GM23338 (cell line): ENCODE results near the gene KLF2. TPM values are rescaled to one million over a fixed set of nuclear protein-coding genes. Genes with fewer than 3 reads are reported as not detected.

Experiments used
- ATAC-seq: fragments of 200-7000 bp; cut with Tn5 transposase; 3 replicates; pipeline ENCODE4 v1.9.1; 2020
- DNase-seq: peaks from one replicate; pipeline ENCODE4 v3.0.0-alpha.2; 2015; ENCODE audit warnings: low spot score
- H2AFZ ChIP-seq: fragments of 200-600 bp; sonication (generic); 2 replicates; pipeline ENCODE4 v1.8.0; 2016; ENCODE audit warnings: antibody characterized with exemption, mild to moderate bottlenecking, moderate library complexity
- H3F3A ChIP-seq: fragments of 200-600 bp; sonication (generic); replicated peaks from 2 replicates; pipeline ENCODE4 v1.8.0; 2017; ENCODE audit warnings: antibody characterized with exemption, mixed run types, low read depth
- H3K27ac ChIP-seq: fragments of 200-600 bp; sonication (generic); 2 replicates; pipeline ENCODE4 v1.6.1; 2016; ENCODE audit warnings: low read depth
- H3K27me3 ChIP-seq: fragments of 200-600 bp; sonication (generic); 2 replicates; pipeline ENCODE4 v1.8.0; 2016; ENCODE audit warnings: mild to moderate bottlenecking, mixed run types, moderate library complexity; ENCODE audit not compliant: insufficient read depth
- H3K36me3 ChIP-seq: fragments of 200-600 bp; sonication (generic); 2 replicates; pipeline ENCODE4 v1.8.0; 2016; ENCODE audit warnings: mild to moderate bottlenecking; ENCODE audit not compliant: insufficient read depth
- H3K4me1 ChIP-seq: fragments of 200-600 bp; sonication (generic); 2 replicates; pipeline ENCODE4 v1.8.0; 2016; ENCODE audit warnings: mild to moderate bottlenecking, moderate library complexity; ENCODE audit not compliant: insufficient read depth
- H3K4me2 ChIP-seq: fragments of 200-600 bp; sonication (generic); 2 replicates; pipeline ENCODE4 v1.7.1; 2017; ENCODE audit warnings: mixed run types
- H3K4me3 ChIP-seq: fragments of 200-600 bp; sonication (generic); 2 replicates; pipeline ENCODE4 v1.6.1; 2016; ENCODE audit warnings: mixed run types
- H3K79me2 ChIP-seq: fragments of 200-600 bp; sonication (generic); replicated peaks from 2 replicates; pipeline ENCODE4 v1.8.0; 2017; ENCODE audit warnings: mild to moderate bottlenecking; ENCODE audit not compliant: insufficient read depth
- H3K9me2 ChIP-seq: fragments of 200-600 bp; sonication (generic); 2 replicates; pipeline ENCODE4 v1.8.0; 2017; ENCODE audit not compliant: insufficient read depth
- H4K20me1 ChIP-seq: fragments of 200-600 bp; sonication (generic); replicated peaks from 2 replicates; pipeline ENCODE4 v1.8.0; 2017; ENCODE audit warnings: mild to moderate bottlenecking; ENCODE audit not compliant: insufficient read depth
- H3K27ac Mint-ChIP-seq: 2 replicates; pipeline ENCODE4 v1.8.0; 2020; ENCODE audit warnings: inconsistent platforms, mild to moderate bottlenecking, moderate library complexity, mixed read lengths
- H3K27me3 Mint-ChIP-seq: 3 replicates; pipeline ENCODE4 v1.8.0; 2022; ENCODE audit warnings: low read depth, mild to moderate bottlenecking, moderate library complexity, mixed read lengths, inconsistent platforms; ENCODE audit not compliant: insufficient read depth, poor library complexity
- H3K36me3 Mint-ChIP-seq: 3 replicates; pipeline ENCODE4 v1.8.0; 2021; ENCODE audit warnings: low read depth, mild to moderate bottlenecking, inconsistent platforms, moderate library complexity, mixed read lengths
- H3K4me1 Mint-ChIP-seq: 3 replicates; pipeline ENCODE4 v1.8.0; 2020; ENCODE audit warnings: mild to moderate bottlenecking, inconsistent platforms, mixed read lengths
- H3K4me3 Mint-ChIP-seq: 3 replicates; pipeline ENCODE4 v1.8.0; 2021; ENCODE audit warnings: moderate library complexity, mild to moderate bottlenecking, inconsistent platforms, mixed read lengths
- H3K9me3 Mint-ChIP-seq: 3 replicates; pipeline ENCODE4 v1.8.0; 2020; ENCODE audit warnings: moderate library complexity, mild to moderate bottlenecking, inconsistent platforms, mixed read lengths
- CREB1 ChIP-seq: fragments of 250-450 bp; sonication (Bioruptor Pico); IDR thresholded peaks from 2 replicates; pipeline ENCODE4 v1.5.0; 2020; ENCODE audit warnings: low read depth, mild to moderate bottlenecking, moderate library complexity
- EZH2 ChIP-seq: fragments of 200-600 bp; sonication (generic); IDR thresholded peaks from one replicate; pipeline ENCODE4 v1.8.0; 2017; ENCODE audit warnings: antibody characterized with exemption, mild to moderate bottlenecking, low read depth; ENCODE audit not compliant: unreplicated experiment
- EZH2phosphoT487 ChIP-seq: fragments of 200-600 bp; sonication (generic); IDR thresholded peaks from one replicate; pipeline ENCODE4 v1.8.1; 2018; ENCODE audit warnings: antibody characterized with exemption; ENCODE audit not compliant: unreplicated experiment
- JUNB ChIP-seq: IDR thresholded peaks from one replicate; pipeline ENCODE4 v1.6.1; 2016; ENCODE audit warnings: antibody characterized with exemption; ENCODE audit not compliant: unreplicated experiment
- NANOG ChIP-seq: IDR thresholded peaks from 2 replicates; pipeline ENCODE4 v1.6.1; 2016; ENCODE audit warnings: antibody characterized with exemption, borderline replicate concordance
- POLR2AphosphoS5 ChIP-seq: IDR thresholded peaks from 2 replicates; pipeline ENCODE4 v1.6.1; 2016; ENCODE audit warnings: antibody characterized with exemption, low read depth
- REST ChIP-seq: IDR thresholded peaks from one replicate; pipeline ENCODE4 v1.6.1; 2018; ENCODE audit warnings: antibody characterized with exemption; ENCODE audit not compliant: unreplicated experiment
- STAT1 ChIP-seq: IDR thresholded peaks from one replicate; pipeline ENCODE4 v1.6.1; 2016; ENCODE audit warnings: antibody characterized with exemption; ENCODE audit not compliant: unreplicated experiment
- ZNF114 ChIP-seq: fragments of 250-450 bp; sonication (Bioruptor Pico); IDR thresholded peaks from 2 replicates; pipeline ENCODE4 v1.5.0; 2020; ENCODE audit warnings: mild to moderate bottlenecking, moderate library complexity
- ZNF331 ChIP-seq: fragments of 250-450 bp; sonication (Bioruptor Pico); IDR thresholded peaks from 2 replicates; pipeline ENCODE4 v1.5.0; 2020; ENCODE audit warnings: low read depth, mild to moderate bottlenecking, moderate library complexity
- polyA plus RNA-seq: library from polyadenylated mRNA; unstranded; fragments of >200 nt; fragmentation: Nextera tagmentation; extraction: Ambion mirVana; gene quantifications from 2 replicates; pipeline ENCODE4 v1.2.1, GENCODE V29; 2016
- total RNA-seq: library from RNA; depleted of rRNA; stranded (reverse); fragments of >200 nt; shearing (Covaris generic); gene quantifications from 2 replicates; pipeline ENCODE4 v1.2.3, GENCODE V29; 2014
- TF ChIP-seq, protein P1 (sequence below), 2 experiments: fragments of 200-600 bp in 1 of 2; sonication (generic) in 1 of 2; conservative IDR thresholded peaks; 2 replicates each; pipeline versions ENCODE4 v1.5.1 to v1.6.1; 2016 to 2017; ENCODE audit warnings: antibody characterized with exemption in 2 of 2, low read depth in 2 of 2, mild to moderate bottlenecking in 2 of 2, moderate library complexity in 1 of 2
- TF ChIP-seq, protein P2 (sequence below): fragments of 250-450 bp; sonication (Bioruptor Pico); IDR thresholded peaks from 2 replicates; pipeline ENCODE4 v1.5.0; 2020; ENCODE audit warnings: mild to moderate bottlenecking, moderate library complexity
- TF ChIP-seq, protein P3 (sequence below): IDR thresholded peaks from 2 replicates; pipeline ENCODE4 v1.6.1; 2016; ENCODE audit warnings: antibody characterized with exemption

KLF2 gene
- total and polyA plus RNA-seq, 2 experiments from 2014 or later = 0.90 TPM; not detected in 1

DNA sequence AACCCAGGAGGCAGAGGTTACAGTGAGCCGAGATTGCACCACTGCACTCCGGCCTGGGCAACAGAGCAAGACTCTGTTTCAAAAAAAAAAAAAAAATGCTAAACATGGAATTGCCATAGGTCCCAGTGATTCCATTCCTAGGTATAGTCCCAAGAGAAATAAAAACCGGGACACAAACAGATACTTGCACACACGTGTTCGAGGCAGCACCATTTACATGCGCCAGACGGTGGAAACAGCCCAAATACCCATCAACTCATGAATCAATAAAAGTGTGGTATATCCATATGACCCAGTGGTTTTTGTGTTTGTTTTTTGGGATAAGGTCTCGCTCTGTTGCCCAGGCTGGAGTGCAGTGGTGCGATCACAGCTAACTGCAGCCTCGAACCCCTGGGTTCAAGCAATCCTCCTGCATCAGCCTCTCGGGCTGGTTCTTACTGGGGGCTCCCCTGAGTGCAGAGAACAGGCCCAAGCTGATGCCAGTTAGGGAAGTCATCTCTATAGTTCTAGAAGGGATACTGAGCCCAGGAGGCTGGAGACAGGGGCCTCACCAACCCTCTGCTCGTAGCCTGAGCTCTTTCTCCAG, 8.5 kb downstream of the KLF2 start:
- Histone ChIP-seq H3K9me2 (no peaks in the 10 kb centered on the region), H4K20me1 (0 out of 2 replicates have a peak, but pooled peaks cover 4% of the 10 kb centered on the region), H3K4me2 (no peak overlapping the region), H3K27ac (no peak overlapping the region), H3K4me3 (no peak overlapping the region), H3F3A (no peaks in the 10 kb centered on the region), H3K79me2 (no peaks in the 10 kb centered on the region), H2AFZ (no peak overlapping the region), H3K4me1 (no peaks in the 10 kb centered on the region), H3K27me3 (peaks cover 22% of the 10 kb centered on the region), H3K36me3 (no peaks in the 10 kb centered on the region)
- H3K27me3 Mint-ChIP-seq = peaks cover 25% of the 10 kb centered on the region
- no peak overlapping the region for H3K4me3 Mint-ChIP-seq
- no peak overlapping the region for H3K27ac Mint-ChIP-seq
- ATAC-seq = no peak
- H3K4me1 Mint-ChIP-seq = peaks cover 2% of the 10 kb centered on the region; the same call in 1 of the 3 replicates
- DNase-seq = no peak
- TF ChIP-seq ZNF331 (CRISPR knock-in tag) = no peak
- TF ChIP-seq NANOG = no peak
- no peak for TF ChIP-seq EZH2
- no peak for TF ChIP-seq ZNF114
- no peak for TF ChIP-seq CREB1
- no peak for TF ChIP-seq REST
- TF ChIP-seq, protein P1, sequence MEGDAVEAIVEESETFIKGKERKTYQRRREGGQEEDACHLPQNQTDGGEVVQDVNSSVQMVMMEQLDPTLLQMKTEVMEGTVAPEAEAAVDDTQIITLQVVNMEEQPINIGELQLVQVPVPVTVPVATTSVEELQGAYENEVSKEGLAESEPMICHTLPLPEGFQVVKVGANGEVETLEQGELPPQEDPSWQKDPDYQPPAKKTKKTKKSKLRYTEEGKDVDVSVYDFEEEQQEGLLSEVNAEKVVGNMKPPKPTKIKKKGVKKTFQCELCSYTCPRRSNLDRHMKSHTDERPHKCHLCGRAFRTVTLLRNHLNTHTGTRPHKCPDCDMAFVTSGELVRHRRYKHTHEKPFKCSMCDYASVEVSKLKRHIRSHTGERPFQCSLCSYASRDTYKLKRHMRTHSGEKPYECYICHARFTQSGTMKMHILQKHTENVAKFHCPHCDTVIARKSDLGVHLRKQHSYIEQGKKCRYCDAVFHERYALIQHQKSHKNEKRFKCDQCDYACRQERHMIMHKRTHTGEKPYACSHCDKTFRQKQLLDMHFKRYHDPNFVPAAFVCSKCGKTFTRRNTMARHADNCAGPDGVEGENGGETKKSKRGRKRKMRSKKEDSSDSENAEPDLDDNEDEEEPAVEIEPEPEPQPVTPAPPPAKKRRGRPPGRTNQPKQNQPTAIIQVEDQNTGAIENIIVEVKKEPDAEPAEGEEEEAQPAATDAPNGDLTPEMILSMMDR (conservative IDR thresholded peaks at IDR 0.05; ENCODE audit: low read depth in 2 of 2) = no peak
- TF ChIP-seq, protein P2, sequence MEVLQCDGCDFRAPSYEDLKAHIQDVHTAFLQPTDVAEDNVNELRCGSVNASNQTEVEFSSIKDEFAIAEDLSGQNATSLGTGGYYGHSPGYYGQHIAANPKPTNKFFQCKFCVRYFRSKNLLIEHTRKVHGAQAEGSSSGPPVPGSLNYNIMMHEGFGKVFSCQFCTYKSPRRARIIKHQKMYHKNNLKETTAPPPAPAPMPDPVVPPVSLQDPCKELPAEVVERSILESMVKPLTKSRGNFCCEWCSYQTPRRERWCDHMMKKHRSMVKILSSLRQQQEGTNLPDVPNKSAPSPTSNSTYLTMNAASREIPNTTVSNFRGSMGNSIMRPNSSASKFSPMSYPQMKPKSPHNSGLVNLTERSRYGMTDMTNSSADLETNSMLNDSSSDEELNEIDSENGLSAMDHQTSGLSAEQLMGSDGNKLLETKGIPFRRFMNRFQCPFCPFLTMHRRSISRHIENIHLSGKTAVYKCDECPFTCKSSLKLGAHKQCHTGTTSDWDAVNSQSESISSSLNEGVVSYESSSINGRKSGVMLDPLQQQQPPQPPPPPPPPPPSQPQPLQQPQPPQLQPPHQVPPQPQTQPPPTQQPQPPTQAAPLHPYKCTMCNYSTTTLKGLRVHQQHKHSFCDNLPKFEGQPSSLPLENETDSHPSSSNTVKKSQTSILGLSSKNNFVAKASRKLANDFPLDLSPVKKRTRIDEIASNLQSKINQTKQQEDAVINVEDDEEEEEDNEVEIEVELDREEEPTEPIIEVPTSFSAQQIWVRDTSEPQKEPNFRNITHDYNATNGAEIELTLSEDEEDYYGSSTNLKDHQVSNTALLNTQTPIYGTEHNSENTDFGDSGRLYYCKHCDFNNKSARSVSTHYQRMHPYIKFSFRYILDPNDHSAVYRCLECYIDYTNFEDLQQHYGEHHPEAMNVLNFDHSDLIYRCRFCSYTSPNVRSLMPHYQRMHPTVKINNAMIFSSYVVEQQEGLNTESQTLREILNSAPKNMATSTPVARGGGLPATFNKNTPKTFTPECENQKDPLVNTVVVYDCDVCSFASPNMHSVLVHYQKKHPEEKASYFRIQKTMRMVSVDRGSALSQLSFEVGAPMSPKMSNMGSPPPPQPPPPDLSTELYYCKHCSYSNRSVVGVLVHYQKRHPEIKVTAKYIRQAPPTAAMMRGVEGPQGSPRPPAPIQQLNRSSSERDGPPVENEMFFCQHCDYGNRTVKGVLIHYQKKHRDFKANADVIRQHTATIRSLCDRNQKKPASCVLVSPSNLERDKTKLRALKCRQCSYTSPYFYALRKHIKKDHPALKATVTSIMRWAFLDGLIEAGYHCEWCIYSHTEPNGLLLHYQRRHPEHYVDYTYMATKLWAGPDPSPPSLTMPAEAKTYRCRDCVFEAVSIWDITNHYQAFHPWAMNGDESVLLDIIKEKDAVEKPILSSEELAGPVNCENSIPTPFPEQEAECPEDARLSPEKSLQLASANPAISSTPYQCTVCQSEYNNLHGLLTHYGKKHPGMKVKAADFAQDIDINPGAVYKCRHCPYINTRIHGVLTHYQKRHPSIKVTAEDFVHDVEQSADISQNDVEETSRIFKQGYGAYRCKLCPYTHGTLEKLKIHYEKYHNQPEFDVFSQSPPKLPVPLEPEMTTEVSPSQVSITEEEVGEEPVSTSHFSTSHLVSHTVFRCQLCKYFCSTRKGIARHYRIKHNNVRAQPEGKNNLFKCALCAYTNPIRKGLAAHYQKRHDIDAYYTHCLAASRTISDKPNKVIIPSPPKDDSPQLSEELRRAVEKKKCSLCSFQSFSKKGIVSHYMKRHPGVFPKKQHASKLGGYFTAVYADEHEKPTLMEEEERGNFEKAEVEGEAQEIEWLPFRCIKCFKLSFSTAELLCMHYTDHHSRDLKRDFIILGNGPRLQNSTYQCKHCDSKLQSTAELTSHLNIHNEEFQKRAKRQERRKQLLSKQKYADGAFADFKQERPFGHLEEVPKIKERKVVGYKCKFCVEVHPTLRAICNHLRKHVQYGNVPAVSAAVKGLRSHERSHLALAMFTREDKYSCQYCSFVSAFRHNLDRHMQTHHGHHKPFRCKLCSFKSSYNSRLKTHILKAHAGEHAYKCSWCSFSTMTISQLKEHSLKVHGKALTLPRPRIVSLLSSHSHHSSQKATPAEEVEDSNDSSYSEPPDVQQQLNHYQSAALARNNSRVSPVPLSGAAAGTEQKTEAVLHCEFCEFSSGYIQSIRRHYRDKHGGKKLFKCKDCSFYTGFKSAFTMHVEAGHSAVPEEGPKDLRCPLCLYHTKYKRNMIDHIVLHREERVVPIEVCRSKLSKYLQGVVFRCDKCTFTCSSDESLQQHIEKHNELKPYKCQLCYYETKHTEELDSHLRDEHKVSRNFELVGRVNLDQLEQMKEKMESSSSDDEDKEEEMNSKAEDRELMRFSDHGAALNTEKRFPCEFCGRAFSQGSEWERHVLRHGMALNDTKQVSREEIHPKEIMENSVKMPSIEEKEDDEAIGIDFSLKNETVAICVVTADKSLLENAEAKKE (CRISPR knock-in tag) = no peak
- TF ChIP-seq JUNB = no peak
- no peak for TF ChIP-seq POLR2AphosphoS5
- TF ChIP-seq STAT1 = no peak
- TF ChIP-seq EZH2phosphoT487 = no peak
- TF ChIP-seq, protein P3, sequence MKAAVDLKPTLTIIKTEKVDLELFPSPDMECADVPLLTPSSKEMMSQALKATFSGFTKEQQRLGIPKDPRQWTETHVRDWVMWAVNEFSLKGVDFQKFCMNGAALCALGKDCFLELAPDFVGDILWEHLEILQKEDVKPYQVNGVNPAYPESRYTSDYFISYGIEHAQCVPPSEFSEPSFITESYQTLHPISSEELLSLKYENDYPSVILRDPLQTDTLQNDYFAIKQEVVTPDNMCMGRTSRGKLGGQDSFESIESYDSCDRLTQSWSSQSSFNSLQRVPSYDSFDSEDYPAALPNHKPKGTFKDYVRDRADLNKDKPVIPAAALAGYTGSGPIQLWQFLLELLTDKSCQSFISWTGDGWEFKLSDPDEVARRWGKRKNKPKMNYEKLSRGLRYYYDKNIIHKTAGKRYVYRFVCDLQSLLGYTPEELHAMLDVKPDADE = no peak
- no peaks in the 10 kb centered on the region for H3K9me3 Mint-ChIP-seq
- H3K36me3 Mint-ChIP-seq = no peaks in the 10 kb centered on the region
